Right lung (tissue), 5 donors: ENCODE data around the gene SPECC1L. TPM values are rescaled to one million over a fixed set of nuclear protein-coding genes. Genes with fewer than 3 reads are reported as not detected.
"Not testable (repeated sequence)": the region's sequence is repeated elsewhere in the genome, so short reads cannot be mapped to it uniquely, and the experiment has no call there.

Experiments
- DNase-seq, 2 donors: peaks; one replicate each; pipeline ENCODE4 v3.0.0-alpha.2; 2013
- polyA plus RNA-seq, 5 donors: library from polyadenylated mRNA; unstranded; fragments of 120-200 nt; gene quantifications; one replicate each; pipeline versions ENCODE4 v1.2.1 to v1.2.3, GENCODE V29; 2013; ENCODE audit warnings: inconsistent platforms in 1 of 5, low replicate concordance in 1 of 5; ENCODE audit not compliant: insufficient read length in 5 of 5, insufficient read depth in 1 of 5

Gene SPECC1L
- polyA plus RNA-seq, 5 donors: 66.3 to 90.2 (median 81.6) TPM

GRCh38 chr22:24274696-24275405 is 4.2 kb downstream of the SPECC1L start:
- DNase-seq: not testable (repeated sequence)

DNA sequence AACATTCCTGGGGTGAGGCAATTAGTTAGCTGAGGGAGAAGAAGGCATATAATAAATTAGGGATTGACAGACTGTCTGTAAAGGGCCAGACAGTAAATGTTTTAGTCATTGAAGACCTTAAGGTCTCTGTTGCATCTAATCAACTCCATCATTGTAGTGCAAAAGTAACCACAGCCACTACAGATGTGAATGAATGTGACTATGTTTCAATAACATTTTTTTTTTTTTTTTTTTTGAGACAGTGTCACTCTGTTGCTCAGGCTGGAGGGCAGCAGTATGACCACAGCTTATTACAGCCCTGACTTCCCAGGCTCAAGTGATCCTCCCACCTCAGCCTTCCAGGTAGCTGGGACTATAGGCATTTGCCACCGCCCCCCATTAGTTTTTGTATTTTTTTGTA is 9.7 kb downstream of the SPECC1L start:
- DNase-seq: not testable (repeated sequence)

DNA sequence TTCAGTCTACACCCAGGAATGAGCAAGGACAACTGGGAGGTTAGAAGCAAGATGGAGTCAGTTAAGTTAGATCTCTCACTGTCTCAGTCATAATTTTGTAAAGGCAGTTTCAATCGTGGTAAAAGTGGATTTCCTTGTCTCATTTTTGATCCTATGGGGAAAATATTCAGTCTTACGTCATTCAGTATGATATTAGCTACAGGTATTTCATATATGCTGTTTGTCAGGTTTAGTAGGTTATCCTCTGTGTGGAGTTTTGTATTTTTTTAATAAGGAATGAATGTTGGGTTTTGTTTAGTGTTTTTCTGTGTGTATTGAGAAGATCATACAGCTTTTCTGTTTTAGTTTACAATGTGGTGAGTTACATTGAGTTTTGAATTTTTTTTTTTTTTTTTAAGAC is 11.8 kb downstream of the SPECC1L start:
- DNase-seq: no peak

DNA sequence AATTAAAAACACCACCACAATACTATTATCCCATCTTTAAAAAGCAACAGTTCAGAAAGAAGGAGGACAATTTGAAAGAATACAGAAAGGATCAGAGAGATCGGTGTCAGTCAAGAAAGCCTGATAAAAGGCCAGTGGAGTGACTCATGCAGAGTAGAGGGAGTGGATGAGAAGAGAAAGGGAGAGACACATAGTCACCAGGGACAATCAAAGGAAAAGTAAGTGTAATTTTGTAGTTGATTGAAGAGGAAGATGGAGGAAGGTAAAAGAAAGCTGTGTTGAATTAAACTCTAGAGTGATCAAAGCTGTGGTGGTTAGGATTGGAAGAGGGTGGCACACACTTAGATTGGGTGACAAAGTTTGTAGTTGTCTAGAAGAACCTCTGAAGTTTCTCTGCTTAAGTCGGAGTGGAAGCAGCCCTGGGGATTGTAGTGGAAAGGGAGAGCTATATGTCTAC is 14.1 kb downstream of the SPECC1L start:
- no peak for DNase-seq

DNA sequence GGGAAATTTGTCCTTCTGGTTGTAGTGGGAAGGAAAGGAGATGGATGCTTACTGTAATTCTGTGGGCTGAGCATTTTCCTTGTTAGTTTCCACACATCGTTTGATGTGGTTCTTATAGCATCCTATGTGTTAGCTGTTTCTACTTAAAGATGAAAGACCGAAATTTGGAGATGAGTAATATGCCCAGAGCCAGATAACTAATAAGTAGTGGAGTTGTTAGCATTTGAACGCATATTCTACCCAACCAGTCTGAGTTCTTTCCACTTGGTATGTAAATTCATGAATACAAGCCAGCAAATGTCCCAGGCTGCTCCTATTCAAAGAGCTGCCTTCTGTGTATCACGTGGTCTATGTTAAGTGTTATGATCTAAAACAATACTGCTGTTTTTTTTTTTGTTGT is 14.6 kb downstream of the SPECC1L start:
- no peak for DNase-seq

GRCh38 chr22:24287212-24287611 is 16.6 kb downstream of the SPECC1L start:
- not testable (repeated sequence) for DNase-seq

DNA sequence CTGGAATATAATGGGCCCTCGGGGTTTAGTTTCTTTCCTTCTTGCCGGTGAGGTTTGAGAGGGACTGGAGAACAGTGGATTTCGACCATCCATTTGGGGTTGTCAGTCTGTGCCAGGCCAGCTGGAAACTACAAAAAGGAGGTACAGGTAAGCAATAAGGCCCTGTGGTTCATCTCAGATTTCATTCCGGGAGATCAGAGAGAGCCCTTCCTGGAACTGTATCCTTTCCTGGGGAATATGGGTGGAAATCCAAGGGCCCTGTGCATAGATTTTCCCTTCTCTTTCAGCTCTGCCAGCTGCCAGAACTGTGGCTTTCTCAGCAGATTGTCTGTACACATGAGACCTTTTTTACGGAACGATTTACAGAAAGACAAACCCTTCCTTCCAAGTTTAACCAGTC is 17.2 kb downstream of the SPECC1L start:
- not testable (repeated sequence) for DNase-seq

GRCh38 chr22:24289114-24289513 is 18.5 kb downstream of the SPECC1L start:
- DNase-seq: peak; percentile 81 to 88

DNA sequence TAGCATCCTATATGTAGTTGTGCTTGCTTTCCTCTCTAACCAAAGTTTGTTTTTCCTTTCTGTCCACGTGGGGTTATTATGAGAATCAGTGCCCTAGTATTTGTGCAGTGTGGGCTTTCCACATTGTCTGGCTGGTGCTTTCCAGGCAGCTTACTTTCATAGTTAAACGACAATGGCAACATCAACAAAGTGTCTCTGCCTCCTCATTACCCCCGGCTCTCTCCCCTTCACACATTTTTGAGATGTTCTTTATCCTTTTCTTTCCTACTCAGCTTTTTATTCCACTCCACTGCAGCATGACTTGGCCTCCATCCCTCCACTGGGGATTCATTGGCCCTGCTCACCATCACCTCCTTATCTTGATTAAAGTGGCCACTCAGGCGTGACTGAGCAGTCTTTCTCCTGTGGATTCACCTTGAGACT is 19.1 kb downstream of the SPECC1L start:
- DNase-seq: peak; percentile 70 to 74

DNA sequence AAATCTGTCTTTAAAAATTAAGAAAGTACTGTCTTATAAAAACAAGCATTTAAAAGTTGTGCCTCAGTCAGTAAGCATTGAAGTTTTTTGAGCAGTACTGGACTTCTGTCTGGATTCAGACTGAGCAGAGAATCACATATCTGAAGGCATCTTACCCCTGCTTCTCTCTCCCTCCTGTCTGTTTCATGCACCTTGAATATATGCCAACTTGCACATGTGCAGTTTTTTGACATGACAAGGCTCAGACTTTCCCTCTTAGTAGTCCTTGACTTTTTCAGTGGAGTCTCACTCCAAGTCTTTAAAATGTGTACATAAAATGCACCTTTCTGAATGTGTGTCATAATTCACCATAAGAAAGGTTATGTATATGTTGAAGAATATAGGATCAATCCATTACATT is 19.8 kb downstream of the SPECC1L start:
- DNase-seq: no peak

DNA sequence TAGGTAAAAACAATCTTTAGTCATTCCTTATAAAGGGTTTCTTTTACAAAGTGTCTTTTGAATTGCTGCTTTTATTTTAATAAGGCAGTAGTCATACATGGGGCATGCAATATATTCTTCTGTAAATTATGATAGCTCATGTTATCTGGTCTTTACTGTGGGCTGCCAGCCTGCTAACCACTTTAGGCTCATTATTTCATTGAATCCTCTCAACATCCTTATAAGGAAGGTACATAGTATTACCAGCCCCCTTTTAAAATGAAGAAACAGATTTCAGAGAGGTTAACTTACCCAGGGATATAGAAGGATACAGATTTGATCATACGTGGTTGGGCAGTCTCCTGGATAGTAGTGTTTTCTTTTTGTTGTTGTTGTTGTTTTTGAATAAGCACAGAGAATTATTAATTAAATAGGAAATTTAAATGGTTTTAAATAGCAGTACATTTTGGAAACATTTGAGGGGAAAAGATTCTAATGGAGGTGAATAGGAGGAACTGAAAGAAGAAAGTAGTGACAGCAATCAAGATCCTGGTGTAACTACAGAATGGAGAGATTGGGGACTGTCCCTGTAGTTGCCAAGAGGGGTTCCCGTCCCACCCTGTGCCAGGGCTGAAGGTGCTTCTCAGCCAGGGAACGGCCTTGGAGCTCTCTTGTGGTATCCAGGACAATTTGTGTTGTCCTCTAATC is 21.0 kb downstream of the SPECC1L start:
- DNase-seq: no peak

- DNase-seq: not testable (repeated sequence)
These were observed 21.7 kb downstream of the SPECC1L start for GRCh38 chr22:24292202-24292830.

- DNase-seq: not testable (repeated sequence)
These were observed 24.3 kb downstream of the SPECC1L start for GRCh38 chr22:24294913-24295312.

DNA sequence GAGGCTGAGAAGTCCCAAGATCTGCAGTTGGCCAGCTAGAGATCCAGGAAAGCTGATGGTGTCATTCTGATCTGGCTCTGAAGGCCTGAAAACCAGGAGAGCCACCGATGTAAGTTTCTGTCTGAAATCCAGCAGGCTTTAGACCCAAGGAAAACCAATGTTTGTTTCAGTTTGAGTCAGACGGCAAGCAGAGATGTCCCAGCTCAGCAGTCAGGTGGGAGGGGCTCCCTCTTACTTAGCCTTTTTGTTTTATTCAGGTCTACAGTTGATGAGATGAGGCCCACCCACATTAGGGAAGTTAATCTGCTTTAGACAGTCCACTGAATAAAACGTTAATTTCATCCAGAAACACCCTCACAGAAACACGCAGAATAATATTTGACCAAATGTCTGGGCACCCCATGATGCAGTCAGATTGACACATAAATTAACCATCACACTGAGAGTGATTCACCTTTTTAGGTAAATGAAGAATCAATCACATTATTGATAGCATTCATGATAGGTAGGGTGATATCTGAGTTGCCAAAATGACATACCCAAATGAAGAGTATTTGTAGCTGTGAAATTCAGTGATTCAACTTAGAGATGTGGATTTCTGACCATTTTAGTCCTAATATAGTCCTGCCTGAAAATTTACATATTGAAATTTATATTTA is 28.0 kb downstream of the SPECC1L start:
- not testable (repeated sequence) for DNase-seq

GRCh38 chr22:24300522-24300921 is 29.9 kb downstream of the SPECC1L start:
- not testable (repeated sequence) for DNase-seq

- DNase-seq: no peak
These were observed 32.0 kb downstream of the SPECC1L start for GRCh38 chr22:24302591-24302990.

- DNase-seq: peak in 1 of 2 donors; percentile 25
These were observed 32.4 kb downstream of the SPECC1L start for GRCh38 chr22:24303007-24303406.

DNA sequence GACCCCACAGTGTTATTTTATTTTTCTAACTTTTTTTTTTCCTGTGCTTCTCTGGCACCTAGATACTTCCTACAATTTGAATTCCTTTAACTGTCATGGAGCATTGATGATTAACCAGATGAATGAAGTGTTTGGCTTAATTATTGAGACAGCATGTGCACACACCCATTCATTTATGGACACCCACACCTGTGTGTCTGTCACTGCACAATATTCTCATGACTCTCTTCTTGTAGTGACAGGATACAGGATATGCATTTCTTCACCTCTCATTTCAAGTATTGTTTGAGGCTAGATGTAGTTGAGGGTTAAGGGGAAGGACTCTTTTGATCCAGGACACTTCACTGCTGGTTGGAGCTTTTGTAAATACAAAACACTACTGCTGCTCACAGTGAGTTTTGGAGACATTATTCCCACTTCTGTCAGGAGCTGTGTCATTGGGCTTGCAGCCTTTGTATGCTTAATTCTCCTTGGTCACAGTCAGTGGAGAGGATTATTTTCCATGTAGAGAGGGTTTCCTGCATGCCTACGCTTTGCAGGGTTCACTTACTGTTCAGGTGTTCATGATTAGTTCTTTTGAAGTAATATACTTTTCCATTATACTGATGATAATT is 33.5 kb downstream of the SPECC1L start:
- no peak for DNase-seq

- DNase-seq: no peak
These were observed 34.6 kb downstream of the SPECC1L start for GRCh38 chr22:24305260-24305692.

- no peak for DNase-seq
These were observed 40.3 kb downstream of the SPECC1L start for GRCh38 chr22:24310969-24311368.

- DNase-seq: no peak
These were observed 44.8 kb downstream of the SPECC1L start for GRCh38 chr22:24315367-24315966.
